Tibial artery (tissue), 4 donors: ENCODE data around the gene TIFAB.

Source experiments
- DNase-seq, 2 donors: peaks; one replicate each; pipeline ENCODE4 v3.0.0-alpha.2; 2019
- H3K27ac ChIP-seq, 2 donors: fragments of 200-600 bp; sonication (generic) in 1 of 2; 1 replicate in 1 of 2; 2 replicates in 1 of 2; pipeline ENCODE4 v1.5.1; 2018 to 2019; ENCODE audit warnings: mild to moderate bottlenecking in 1 of 2
- H3K27me3 ChIP-seq, 2 donors: fragments of 200-600 bp; sonication (generic) in 1 of 2; one replicate each; pipeline versions ENCODE4 v1.5.1 to v1.6.0; 2016 to 2019
- H3K36me3 ChIP-seq, 3 donors: fragments of 200-600 bp; sonication (generic) in 2 of 3; one replicate each; pipeline ENCODE4 v1.5.1; 2016 to 2019; ENCODE audit warnings: mild to moderate bottlenecking in 2 of 3
- H3K4me1 ChIP-seq, 4 donors: fragments of 200-600 bp; sonication (generic) in 2 of 4; 1 replicate in 3 of 4; 2 replicates in 1 of 4; pipeline ENCODE4 v1.5.1; 2016 to 2019
- H3K4me3 ChIP-seq, 2 donors: fragments of 200-600 bp; sonication (generic) in 1 of 2; 1 replicate in 1 of 2; 2 replicates in 1 of 2; pipeline ENCODE4 v1.5.1; 2018 to 2019; ENCODE audit warnings: mild to moderate bottlenecking in 2 of 2
- H3K9me3 ChIP-seq, 3 donors: fragments of 200-600 bp; sonication (generic) in 1 of 3; one replicate each; pipeline ENCODE4 v1.5.1; 2016 to 2019
- CTCF ChIP-seq, 2 experiments: fragments of 200-600 bp in 1 of 2; fragments of 450-650 bp in 1 of 2; IDR thresholded peaks; one replicate each; pipeline ENCODE4 v1.5.1; 2017 to 2019; ENCODE audit warnings: antibody characterized with exemption in 2 of 2, mild to moderate bottlenecking in 1 of 2, moderate library complexity in 1 of 2
- intact Hi-C: fragments of 100-400 bp; cut with DNase I; formaldehyde crosslinking; loops from one replicate; pipeline ENCODE4 v1.15.0; 2023; ENCODE audit warnings: low total_unique reads

Gene TIFAB

GRCh38 chr5:135422419-135422818 lies 29.7 kb downstream of the TIFAB start:
- TF ChIP-seq CTCF (IDR thresholded peaks at IDR 0.05), result no peak

GRCh38 chr5:135417083-135417482 lies 35.1 kb downstream of the TIFAB start:
- intact Hi-C loops, result no loop called here
- H3K9me3 ChIP-seq, result peaks cover 0 to 5% (median 0%) of the 10 kb centered on the region in 3 donors
- no peak overlapping the region for H3K27ac ChIP-seq
- no peak for TF ChIP-seq CTCF (IDR thresholded peaks at IDR 0.05)
- no peaks in the 10 kb centered on the region for H3K4me1 ChIP-seq
- no peaks in the 10 kb centered on the region for H3K27me3 ChIP-seq
- H3K4me3 ChIP-seq, result no peak overlapping the region
- no peaks in the 10 kb centered on the region for H3K36me3 ChIP-seq
- no peak for DNase-seq

More at GRCh38 chr5:135422419-135422818, 29.7 kb downstream of the TIFAB start:
- Histone ChIP-seq H3K4me1 (no peaks in the 10 kb centered on the region), H3K27me3 (no peaks in the 10 kb centered on the region), H3K36me3 (no peaks in the 10 kb centered on the region), H3K27ac (no peak overlapping the region), H3K4me3 (no peak overlapping the region), H3K9me3 (peaks cover 0 to 5% (median 0%) of the 10 kb centered on the region in 3 donors)
- intact Hi-C loops, result no loop called here
- DNase-seq, result no peak

- intact Hi-C loops, result no loop called here
- no peaks in the 10 kb centered on the region for H3K9me3 ChIP-seq
- no peak overlapping the region for H3K4me3 ChIP-seq
- H3K27me3 ChIP-seq, result no peaks in the 10 kb centered on the region
- no peaks in the 10 kb centered on the region for H3K36me3 ChIP-seq
- peaks cover 0 to 1% (median 0%) of the 10 kb centered on the region in 4 donors for H3K4me1 ChIP-seq
- H3K27ac ChIP-seq, result no peak overlapping the region
- TF ChIP-seq CTCF (IDR thresholded peaks at IDR 0.05), result no peak
- DNase-seq, result no peak
Observed at GRCh38 chr5:135405082-135405481, 47.1 kb downstream of the TIFAB start.

GRCh38 chr5:135402031-135402430 lies 50.1 kb downstream of the TIFAB start:
- Histone ChIP-seq H3K27me3 (no peaks in the 10 kb centered on the region), H3K9me3 (no peaks in the 10 kb centered on the region), H3K4me3 (no peak overlapping the region), H3K27ac (no peak overlapping the region), H3K36me3 (no peaks in the 10 kb centered on the region), H3K4me1 (peaks cover 0 to 18% (median 16%) of the 10 kb centered on the region in 4 donors)
- TF ChIP-seq CTCF (IDR thresholded peaks at IDR 0.05), result no peak
- no peak for DNase-seq
- intact Hi-C loops, result no loop called here

GRCh38 chr5:135400866-135401265 lies 51.3 kb downstream of the TIFAB start:
- no peak for DNase-seq
- TF ChIP-seq CTCF (IDR thresholded peaks at IDR 0.05), result no peak
- intact Hi-C loops, result no loop called here
- no peak overlapping the region for H3K4me3 ChIP-seq
- no peak overlapping the region for H3K27ac ChIP-seq
- no peaks in the 10 kb centered on the region for H3K36me3 ChIP-seq
- peaks cover 0 to 28% (median 25%) of the 10 kb centered on the region in 4 donors for H3K4me1 ChIP-seq
- H3K27me3 ChIP-seq, result no peaks in the 10 kb centered on the region
- no peaks in the 10 kb centered on the region for H3K9me3 ChIP-seq
